HG02642 (cell line): ENCODE measurements around the gene ABCG5.
A peak's percentile ranks its signal among the peaks of the same experiment; 100 is the strongest.

Source experiments
- ATAC-seq: cut with Tn5 transposase; IDR thresholded peaks from one replicate; pipeline ENCODE4 v1.9.1; 2021; ENCODE audit warnings: mild to moderate bottlenecking; ENCODE audit not compliant: unreplicated experiment, poor library complexity

ABCG5 gene

GRCh38 chr2:43838560-43839267 lies at the start of gene ABCG5, which contains the start of gene ABCG8:
Gene ABCG5 (minus strand): TSS chr2:43838839. CDS start chr2:43838679, 160 bp downstream.
Gene ABCG8 (plus strand): TSS chr2:43838971. CDS start chr2:43839054, 83 bp downstream.
- ATAC-seq = no peak

DNA sequence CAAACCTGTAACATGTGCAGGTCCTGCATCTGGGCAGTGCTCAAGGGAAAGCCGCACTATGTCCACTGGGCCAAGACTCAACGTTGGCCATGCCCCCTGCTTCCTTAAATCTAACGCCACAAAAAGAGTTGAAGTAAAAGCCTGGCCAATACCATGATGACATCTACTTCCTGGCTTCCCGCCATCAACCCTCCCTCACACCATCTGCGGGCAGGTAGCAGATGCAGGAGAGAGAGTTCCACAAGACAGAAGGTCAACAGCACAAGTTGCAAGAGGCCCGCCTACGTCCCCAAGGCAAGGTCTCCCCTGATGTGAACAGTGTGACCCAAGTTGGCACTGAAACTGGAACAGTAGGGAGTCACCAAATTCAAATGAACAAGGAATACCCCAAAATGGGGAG lies 48.5 kb upstream of the ABCG5 start:
- ATAC-seq = no peak

- no peak for ATAC-seq
Measured at GRCh38 chr2:43885132-43885632, 46.5 kb upstream of the ABCG5 start.

DNA sequence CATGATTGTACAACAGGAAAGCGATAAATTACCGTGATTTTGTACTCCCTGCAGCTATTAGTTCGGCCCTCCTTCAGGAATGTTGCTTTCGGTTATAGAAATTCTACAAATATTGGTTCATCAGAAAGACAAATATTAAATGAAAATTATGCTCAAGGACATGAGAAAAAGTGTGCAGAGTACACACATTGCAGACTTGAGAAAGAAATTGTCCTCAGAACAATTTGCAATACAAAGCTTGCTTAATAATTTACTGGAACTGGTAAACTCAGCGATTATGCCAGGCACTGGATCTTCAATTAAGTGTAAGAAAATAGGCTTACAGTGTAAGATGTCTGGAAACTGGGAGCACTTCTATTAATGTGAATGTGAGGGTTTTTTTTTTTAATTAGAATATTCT lies 46.0 kb upstream of the ABCG5 start:
- no peak for ATAC-seq

DNA sequence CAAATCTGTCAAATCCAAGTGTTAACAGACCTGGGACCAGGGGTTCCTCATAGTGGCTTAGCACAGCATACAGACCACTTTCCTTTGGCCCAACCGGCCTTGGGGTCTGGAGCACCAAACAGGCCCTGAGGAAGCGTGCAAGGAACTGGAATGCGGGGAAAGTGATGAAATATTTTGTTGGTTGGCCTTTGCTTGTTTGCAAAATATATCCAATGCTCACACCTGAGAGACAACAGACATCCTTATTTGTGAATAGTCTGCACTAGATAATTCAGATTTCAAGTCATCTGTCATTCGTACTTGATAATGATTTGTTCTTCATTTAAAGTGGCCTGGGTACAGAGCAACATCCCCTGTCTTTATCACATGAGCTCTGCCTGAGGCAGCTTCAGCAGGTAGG lies 43.7 kb upstream of the ABCG5 start:
- ATAC-seq = no peak

DNA sequence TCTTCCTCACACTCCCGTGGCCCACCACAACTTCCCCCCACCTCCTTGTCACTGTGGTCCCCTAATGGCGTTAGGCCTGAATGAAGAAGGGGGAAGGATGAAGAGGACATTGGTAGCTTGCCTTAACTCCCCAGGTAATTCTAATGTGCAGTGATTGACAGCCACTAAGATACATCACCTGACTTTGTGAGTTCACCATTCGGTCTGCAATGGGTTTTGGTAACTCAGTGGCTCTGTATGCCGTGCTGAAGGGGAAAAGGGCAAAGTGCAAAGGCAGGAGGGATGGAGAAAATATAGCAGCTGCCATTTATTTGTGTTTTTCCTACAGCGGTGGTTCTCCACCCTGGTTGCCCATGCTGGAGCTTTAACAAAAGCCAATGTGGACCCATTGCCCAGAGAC lies 42.3 kb upstream of the ABCG5 start:
- ATAC-seq = no peak

DNA sequence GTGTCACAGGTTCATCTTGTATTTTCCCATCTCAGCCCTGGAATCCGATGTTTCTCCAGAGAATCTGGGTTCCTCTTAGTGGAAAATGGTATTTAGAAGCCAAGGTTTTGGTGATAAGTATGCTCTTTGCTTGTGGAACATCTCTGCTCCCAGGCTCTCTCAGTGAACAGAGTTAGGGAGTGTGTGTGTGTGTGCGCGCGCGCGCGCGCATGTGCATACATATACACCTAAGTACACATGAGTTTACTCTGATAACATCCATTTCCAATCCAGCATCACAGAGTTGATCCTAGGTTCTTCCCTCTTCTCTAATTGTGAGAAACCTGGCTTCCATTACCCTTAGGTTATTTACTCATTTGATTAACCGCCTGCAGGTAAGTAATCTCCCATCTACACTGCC lies 41.8 kb upstream of the ABCG5 start:
- ATAC-seq = no peak

DNA sequence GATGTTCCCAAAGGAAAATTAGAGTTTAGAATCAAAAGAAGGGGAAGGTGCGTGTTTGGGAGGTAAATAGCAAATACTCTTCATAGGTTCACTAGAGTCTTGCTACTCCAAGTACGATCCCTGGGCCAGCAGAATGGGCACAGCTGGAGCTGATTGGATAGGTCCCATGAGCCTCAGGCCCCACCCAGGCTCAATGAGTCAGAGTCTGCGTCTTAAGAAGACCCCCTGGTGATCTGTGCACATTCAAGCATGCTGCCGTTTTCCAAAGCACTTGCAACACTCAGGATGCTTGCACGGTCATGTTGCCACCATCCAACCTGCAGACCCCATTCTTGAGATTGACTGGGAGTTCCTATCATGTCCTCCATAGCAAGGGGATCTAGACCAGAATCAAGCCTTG lies 40.6 kb upstream of the ABCG5 start:
- no peak for ATAC-seq

- peak; percentile 78 for ATAC-seq
Measured at GRCh38 chr2:43877782-43878464, 39.3 kb upstream of the ABCG5 start.

DNA sequence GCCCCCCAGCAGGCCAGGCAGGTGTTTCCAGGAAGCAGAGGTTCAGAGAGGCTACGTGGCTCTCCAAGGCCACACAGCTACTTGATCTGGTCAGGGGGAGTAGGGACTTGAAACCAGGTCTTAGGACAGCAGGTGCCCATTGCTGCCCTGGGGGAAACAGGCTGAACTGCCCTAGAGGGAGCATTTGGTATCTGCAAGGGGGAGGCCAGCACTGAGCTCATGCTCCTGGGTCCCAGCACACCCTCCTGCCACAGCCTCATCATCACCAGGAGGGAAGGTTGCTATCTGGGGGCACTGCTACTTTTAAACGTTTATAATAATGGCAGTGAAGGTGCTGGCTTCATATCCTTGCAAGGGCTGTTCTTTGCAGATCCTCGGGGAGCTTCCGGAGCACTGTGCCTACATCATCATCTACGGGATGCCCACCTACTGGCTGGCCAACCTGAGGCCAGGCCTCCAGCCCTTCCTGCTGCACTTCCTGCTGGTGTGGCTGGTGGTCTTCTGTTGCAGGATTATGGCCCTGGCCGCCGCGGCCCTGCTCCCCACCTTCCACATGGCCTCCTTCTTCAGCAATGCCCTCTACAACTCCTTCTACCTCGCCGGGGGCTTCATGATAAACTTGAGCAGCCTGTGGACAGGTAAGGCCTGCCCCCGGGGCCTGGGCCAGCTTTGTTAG lies 36.3 kb upstream of the ABCG5 start:
- ATAC-seq = no peak

GRCh38 chr2:43872151-43872550 lies 33.5 kb upstream of the ABCG5 start:
- no peak for ATAC-seq

- ATAC-seq = no peak
Measured at GRCh38 chr2:43855292-43855691, 16.7 kb upstream of the ABCG5 start.

DNA sequence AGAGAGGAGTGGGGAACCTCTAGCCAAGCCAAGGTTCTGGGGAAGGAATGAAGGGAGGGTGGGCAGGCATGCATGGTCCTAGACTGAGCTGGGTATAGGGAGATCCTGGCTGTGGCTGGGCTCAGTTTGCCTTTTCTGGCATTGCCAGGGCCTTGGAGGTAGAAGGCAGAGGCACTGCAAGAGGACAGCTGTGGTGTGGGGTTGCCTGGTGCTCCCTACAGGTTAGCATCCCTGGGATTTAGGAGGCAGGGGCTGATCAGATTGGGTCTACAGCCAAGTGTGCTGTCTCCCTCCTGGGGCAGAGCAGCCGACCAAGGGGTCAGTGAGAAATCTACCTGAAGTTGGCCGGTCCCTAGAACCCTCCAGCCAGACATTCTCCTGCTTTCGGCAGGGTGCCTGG lies 16.0 kb upstream of the ABCG5 start:
- ATAC-seq = no peak

GRCh38 chr2:43853141-43854081 lies 14.8 kb upstream of the ABCG5 start:
- ATAC-seq = no peak

DNA sequence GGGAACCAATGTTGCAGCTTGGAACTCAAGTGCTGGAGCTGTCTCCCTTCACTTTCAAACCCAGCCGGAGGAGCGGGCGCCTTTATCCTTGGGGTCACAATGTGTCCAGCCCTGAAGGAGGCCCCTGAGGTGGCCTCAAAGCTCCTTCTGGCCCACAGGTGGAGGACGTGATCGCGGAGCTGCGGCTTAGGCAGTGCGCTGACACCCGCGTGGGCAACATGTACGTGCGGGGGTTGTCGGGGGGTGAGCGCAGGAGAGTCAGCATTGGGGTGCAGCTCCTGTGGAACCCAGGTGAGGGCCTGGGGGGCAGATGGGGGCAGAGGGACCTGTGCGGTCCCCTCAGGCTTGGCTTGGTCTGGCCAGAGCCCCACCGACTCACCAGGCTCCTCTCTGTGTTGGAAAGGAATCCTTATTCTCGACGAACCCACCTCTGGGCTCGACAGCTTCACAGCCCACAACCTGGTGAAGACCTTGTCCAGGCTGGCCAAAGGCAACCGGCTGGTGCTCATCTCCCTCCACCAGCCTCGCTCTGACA lies 13.6 kb upstream of the ABCG5 start:
- no peak for ATAC-seq

GRCh38 chr2:43851011-43851980 lies 12.7 kb upstream of the ABCG5 start:
- no peak for ATAC-seq

DNA sequence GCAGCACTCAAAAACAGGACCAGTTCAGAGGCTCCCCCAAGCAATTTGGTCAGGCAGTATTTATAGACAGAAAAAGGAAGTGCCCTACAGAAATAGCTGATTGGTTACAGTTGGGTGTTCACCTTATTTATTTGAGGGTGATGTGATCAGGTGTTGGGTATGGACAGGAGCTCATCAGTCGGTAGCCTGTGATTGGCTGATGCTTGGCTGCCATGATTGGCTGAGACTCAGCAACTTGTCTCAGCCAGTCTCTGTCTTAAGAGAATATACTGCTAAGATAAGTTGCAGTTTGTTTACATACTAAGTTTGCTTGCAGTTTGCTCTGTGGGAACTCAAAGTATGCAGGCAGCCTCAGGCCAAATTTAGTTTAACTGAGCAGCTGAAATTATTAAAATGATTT lies 9.6 kb upstream of the ABCG5 start:
- ATAC-seq = no peak

DNA sequence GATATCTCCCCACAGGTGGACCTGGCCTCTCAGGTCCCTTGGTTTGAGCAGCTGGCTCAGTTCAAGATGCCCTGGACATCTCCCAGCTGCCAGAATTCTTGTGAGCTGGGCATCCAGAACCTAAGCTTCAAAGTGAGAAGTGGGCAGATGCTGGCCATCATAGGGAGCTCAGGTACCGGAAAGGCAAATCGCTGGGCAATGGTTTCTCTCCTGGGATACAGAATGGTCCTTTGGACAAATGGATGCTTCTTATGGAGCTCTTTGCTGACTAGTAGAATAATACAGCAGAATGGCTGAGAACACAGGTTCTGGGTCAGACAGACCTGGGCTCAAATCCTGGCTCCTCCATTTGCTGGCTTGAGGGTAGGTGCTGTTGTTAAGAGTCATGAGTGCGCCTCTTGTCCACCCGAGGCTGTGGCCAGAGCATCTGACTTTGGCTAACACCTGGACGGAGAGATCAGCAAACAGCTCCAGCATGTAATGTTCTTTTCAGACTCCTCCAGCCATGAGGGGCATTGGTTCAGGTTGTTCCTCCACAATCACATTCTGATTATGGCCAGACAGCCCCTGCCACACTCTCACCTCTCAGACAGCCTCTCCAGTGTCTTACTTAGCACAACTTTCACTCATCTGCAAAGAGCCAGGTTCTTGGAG lies 7.6 kb upstream of the ABCG5 start:
- no peak for ATAC-seq
